ENCODE results near the gene APOL3. TPM values are rescaled to one million over a fixed set of nuclear protein-coding genes. Genes with fewer than 3 reads are reported as not detected.

Gene APOL3
- total RNA-seq, 1 experiment from 2014 or later, result 0.44 TPM

GRCh38 chr22:36131907-36132306, 28.6 kb downstream of the APOL3 start:
- no peak for TF ChIP-seq CTCF (IDR thresholded peaks at IDR 0.05; ENCODE audit: unreplicated experiment)
- POLR2A ChIA-PET, result interaction anchor here (0.6 kb wide), 1 partner anchor 314 kb away, joined by 3 read pairs; no protein-coding TSS in a partner anchor
- H3K4me3 Mint-ChIP-seq (ENCODE audit: unreplicated experiment), result no peak overlapping the region
- CTCF ChIA-PET, result interaction anchor here (0.6 to 1.0 kb wide), 2 partner anchors 103 to 505 kb away, joined by 3 to 5 read pairs; no protein-coding TSS in a partner anchor
- intact Hi-C loops (cut with micrococcal nuclease), result no loop called here
- H3K9me3 Mint-ChIP-seq (ENCODE audit: unreplicated experiment), result no peaks in the 10 kb centered on the region
- no peak for DNase-seq (ENCODE audit: unreplicated experiment)
- H3K27me3 Mint-ChIP-seq (ENCODE audit: insufficient read depth, unreplicated experiment), result peaks cover 69% of the 10 kb centered on the region
- H3K27ac Mint-ChIP-seq (ENCODE audit: low read depth, unreplicated experiment), result no peak overlapping the region
- no TSS peak for BruUV-seq (replicated peaks)
- H3K4me1 Mint-ChIP-seq (ENCODE audit: insufficient read depth, unreplicated experiment), result no peaks in the 10 kb centered on the region
- H3K36me3 Mint-ChIP-seq (ENCODE audit: insufficient read depth, unreplicated experiment), result no peaks in the 10 kb centered on the region

- H3K4me1 Mint-ChIP-seq (ENCODE audit: insufficient read depth, unreplicated experiment), result no peaks in the 10 kb centered on the region
- peaks cover 77% of the 10 kb centered on the region for H3K27me3 Mint-ChIP-seq (ENCODE audit: insufficient read depth, unreplicated experiment)
- no peak overlapping the region for H3K27ac Mint-ChIP-seq (ENCODE audit: low read depth, unreplicated experiment)
- no peak for TF ChIP-seq CTCF (IDR thresholded peaks at IDR 0.05; ENCODE audit: unreplicated experiment)
- ChIA-PET CTCF (no interaction called here), POLR2A (interaction anchor here (0.6 kb wide), 1 partner anchor 22 kb away, joined by 3 read pairs; no protein-coding TSS in a partner anchor)
- no peak for DNase-seq (ENCODE audit: unreplicated experiment)
- H3K4me3 Mint-ChIP-seq (ENCODE audit: unreplicated experiment), result no peak overlapping the region
- H3K9me3 Mint-ChIP-seq (ENCODE audit: unreplicated experiment), result no peaks in the 10 kb centered on the region
- no peaks in the 10 kb centered on the region for H3K36me3 Mint-ChIP-seq (ENCODE audit: insufficient read depth, unreplicated experiment)
- intact Hi-C loops (cut with micrococcal nuclease), result no loop called here
- no TSS peak for BruUV-seq (replicated peaks)
Measured at GRCh38 chr22:36129486-36130388, 30.8 kb downstream of the APOL3 start.

GRCh38 chr22:36129071-36129470, 31.5 kb downstream of the APOL3 start:
- Mint-ChIP-seq H3K4me1 (ENCODE audit: insufficient read depth, unreplicated experiment) (peaks cover 3% of the 10 kb centered on the region), H3K4me3 (ENCODE audit: unreplicated experiment) (no peak overlapping the region), H3K9me3 (ENCODE audit: unreplicated experiment) (no peaks in the 10 kb centered on the region), H3K27ac (ENCODE audit: low read depth, unreplicated experiment) (no peak overlapping the region), H3K36me3 (ENCODE audit: insufficient read depth, unreplicated experiment) (no peaks in the 10 kb centered on the region), H3K27me3 (ENCODE audit: insufficient read depth, unreplicated experiment) (peaks cover 77% of the 10 kb centered on the region)
- ChIA-PET CTCF (no interaction called here), POLR2A (interaction anchor here (1.0 kb wide), 1 partner anchor 73 kb away, joined by 3 read pairs; no protein-coding TSS in a partner anchor)
- no peak for TF ChIP-seq CTCF (IDR thresholded peaks at IDR 0.05; ENCODE audit: unreplicated experiment)
- BruUV-seq (replicated peaks), result no TSS peak
- DNase-seq (ENCODE audit: unreplicated experiment), result no peak
- intact Hi-C loops (cut with micrococcal nuclease), result no loop called here

- no peak overlapping the region for H3K27ac Mint-ChIP-seq (ENCODE audit: low read depth, unreplicated experiment)
- ChIA-PET POLR2A (interaction anchor here (0.5 to 1.0 kb wide), 2 partner anchors 11 to 113 kb away, joined by 3 to 4 read pairs; partner anchors contain the start of gene APOL2), CTCF (interaction anchor here (0.6 to 3.0 kb wide), 8 partner anchors 11 to 543 kb away, joined by 3 to 33 read pairs (median 10); no protein-coding TSS in a partner anchor)
- no peaks in the 10 kb centered on the region for H3K9me3 Mint-ChIP-seq (ENCODE audit: unreplicated experiment)
- no TSS peak for BruUV-seq (replicated peaks)
- no peak for TF ChIP-seq CTCF (IDR thresholded peaks at IDR 0.05; ENCODE audit: unreplicated experiment)
- H3K4me3 Mint-ChIP-seq (ENCODE audit: unreplicated experiment), result no peak overlapping the region
- intact Hi-C loops (cut with micrococcal nuclease), result loop anchor here (2.0 kb wide), 2 partner anchors 695 to 775 kb away; no protein-coding TSS in a partner anchor
- no peak for DNase-seq (ENCODE audit: unreplicated experiment)
- H3K4me1 Mint-ChIP-seq (ENCODE audit: insufficient read depth, unreplicated experiment), result peaks cover 9% of the 10 kb centered on the region
- peaks cover 49% of the 10 kb centered on the region for H3K27me3 Mint-ChIP-seq (ENCODE audit: insufficient read depth, unreplicated experiment)
- H3K36me3 Mint-ChIP-seq (ENCODE audit: insufficient read depth, unreplicated experiment), result no peaks in the 10 kb centered on the region
Measured at GRCh38 chr22:36125994-36126531, 34.5 kb downstream of the APOL3 start.

Data from MCF 10A (cell line).